HT-29 (cell line): ENCODE results near the gene C1QA. TPM values are rescaled to one million over a fixed set of nuclear protein-coding genes. Genes with fewer than 3 reads are reported as not detected.

ENCODE experiments used
- DNase-seq: peaks from one replicate; pipeline ENCODE4 v3.0.0-alpha.2; 2015; ENCODE audit warnings: low spot score
- total RNA-seq: library from RNA; depleted of rRNA; stranded (reverse); fragments of >200 nt; shearing (Covaris generic); gene quantifications from 2 replicates; pipeline ENCODE4 v1.2.3, GENCODE V29; 2014; rRNA removed

Gene C1QA, protein sequence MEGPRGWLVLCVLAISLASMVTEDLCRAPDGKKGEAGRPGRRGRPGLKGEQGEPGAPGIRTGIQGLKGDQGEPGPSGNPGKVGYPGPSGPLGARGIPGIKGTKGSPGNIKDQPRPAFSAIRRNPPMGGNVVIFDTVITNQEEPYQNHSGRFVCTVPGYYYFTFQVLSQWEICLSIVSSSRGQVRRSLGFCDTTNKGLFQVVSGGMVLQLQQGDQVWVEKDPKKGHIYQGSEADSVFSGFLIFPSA
- not detected in 2 replicates for total RNA-seq

DNA sequence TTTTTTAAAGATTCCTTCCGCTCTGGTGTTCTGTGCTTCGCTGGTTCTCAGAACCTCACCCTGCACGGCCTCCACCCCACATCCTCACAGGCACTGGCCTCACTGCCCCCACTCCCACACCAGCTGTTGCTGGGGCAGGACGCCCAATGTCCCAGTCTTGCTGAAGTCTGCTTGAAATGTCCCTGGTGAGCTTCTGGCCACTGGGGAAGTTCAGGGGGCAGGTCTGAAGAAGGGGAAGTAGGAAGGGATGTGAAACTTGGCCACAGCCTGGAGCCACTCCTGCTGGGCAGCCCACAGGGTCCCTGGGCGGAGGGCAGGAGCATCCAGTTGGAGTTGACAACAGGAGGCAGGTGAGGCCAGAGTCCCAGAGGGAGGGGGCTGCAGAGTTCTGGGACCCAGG, at the start of gene C1QA:
Gene C1QA (plus strand): TSS at position 276 of the 400 bp plus-strand sequence. CDS start 989 bp downstream, outside the sequence.
- DNase-seq, result no peak

DNA sequence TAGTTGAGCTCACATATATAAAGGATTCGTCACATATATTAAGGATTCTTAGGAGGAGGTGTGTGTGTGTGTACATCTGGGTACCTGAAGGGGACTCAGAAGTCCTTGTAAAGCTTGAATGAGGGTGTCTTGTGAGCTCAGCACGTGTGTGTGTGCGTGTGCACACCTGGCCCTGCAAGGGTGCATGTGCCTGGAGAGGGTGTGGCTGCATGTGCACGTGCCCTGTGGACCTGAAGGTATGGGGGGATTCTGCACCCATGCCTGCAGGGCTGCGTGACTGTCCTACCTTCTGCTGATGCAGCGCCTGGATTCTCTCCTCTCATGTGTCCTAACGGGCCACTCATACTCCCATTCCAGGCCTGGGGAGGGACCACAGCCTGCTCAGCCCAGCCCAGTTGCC, 49.2 kb upstream of the C1QA start:
- no peak for DNase-seq

DNA sequence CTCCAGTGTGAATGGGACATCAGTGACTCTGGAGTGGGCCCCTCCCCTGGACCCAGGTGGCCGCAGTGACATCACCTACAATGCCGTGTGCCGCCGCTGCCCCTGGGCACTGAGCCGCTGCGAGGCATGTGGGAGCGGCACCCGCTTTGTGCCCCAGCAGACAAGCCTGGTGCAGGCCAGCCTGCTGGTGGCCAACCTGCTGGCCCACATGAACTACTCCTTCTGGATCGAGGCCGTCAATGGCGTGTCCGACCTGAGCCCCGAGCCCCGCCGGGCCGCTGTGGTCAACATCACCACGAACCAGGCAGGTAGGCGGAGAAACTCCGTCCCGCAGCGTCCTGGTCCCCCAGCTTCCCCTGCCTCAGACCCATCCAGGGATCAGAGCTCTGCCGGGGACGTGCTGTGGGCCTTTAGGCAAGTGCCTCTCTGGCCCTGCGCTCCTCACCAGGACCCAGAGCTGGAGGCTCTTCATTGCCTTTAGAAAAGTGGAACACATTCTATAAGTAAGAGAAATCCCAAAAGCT, 47.5 kb upstream of the C1QA start:
- DNase-seq, result no peak

GRCh38 chr1:22591576-22591975, 44.9 kb upstream of the C1QA start:
- DNase-seq, result no peak

GRCh38 chr1:22592051-22592450, 44.4 kb upstream of the C1QA start:
- DNase-seq, result no peak

GRCh38 chr1:22592919-22593790, 43.3 kb upstream of the C1QA start:
- DNase-seq, result no peak

DNA sequence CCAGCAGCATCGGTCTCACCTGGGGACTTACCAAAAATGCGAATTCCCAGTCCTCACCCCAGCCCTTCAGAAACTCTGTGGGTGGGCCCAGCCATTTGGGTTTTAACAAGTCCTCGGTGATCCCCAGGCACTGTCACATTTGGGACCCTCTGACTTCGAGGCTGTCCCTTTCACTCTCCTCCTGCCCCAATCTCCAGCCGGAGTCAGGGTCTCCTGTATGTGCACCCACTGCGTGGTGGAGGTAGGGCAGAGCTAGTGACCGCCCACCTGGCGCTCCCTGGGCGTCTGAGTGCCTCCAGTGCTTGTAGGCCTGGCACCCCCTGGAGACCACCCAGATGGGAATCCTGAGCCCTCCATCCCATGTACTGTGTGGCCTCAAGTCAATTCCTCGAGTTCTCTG, 42.0 kb upstream of the C1QA start:
- DNase-seq, result no peak

DNA sequence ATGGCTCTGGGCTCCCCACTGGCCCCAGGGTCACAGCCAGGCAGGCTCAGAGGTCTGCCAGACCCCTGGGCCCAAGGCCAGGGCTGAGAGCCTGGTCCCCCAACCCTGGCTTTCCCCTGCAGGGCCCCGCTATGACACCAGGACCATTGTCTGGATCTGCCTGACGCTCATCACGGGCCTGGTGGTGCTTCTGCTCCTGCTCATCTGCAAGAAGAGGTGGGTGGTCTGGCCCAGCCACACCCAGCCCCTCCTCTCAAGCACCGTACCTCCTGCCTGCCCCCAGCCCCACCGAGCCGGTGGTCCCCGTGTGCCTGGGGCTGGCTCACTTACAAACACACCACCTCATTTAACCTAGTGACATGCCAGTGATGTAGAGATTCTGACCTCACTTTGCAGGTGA, 41.3 kb upstream of the C1QA start:
- DNase-seq, result no peak

GRCh38 chr1:22597301-22597965, 39.0 kb upstream of the C1QA start:
- no peak for DNase-seq

DNA sequence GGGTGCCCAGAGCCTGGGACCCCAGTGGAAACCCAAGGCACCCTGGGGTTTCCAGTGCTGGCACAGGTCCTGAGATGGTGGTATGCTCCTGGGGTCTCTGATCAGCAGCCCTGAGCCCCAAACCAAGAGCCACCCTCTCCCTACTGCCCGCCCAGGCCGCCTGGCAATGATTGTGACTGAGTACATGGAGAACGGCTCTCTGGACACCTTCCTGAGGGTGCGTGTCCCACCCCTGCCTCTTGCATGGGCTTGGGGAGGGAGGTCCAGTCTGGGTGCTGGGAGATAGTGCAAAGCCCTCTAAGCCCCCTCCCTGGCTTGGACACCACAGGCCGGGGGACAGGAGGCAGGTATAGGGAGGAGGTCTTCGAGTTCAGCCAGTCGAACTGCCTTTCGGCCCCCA, 38.4 kb upstream of the C1QA start:
- no peak for DNase-seq

- no peak for DNase-seq
Measured at GRCh38 chr1:22598736-22599135, 37.7 kb upstream of the C1QA start.

DNA sequence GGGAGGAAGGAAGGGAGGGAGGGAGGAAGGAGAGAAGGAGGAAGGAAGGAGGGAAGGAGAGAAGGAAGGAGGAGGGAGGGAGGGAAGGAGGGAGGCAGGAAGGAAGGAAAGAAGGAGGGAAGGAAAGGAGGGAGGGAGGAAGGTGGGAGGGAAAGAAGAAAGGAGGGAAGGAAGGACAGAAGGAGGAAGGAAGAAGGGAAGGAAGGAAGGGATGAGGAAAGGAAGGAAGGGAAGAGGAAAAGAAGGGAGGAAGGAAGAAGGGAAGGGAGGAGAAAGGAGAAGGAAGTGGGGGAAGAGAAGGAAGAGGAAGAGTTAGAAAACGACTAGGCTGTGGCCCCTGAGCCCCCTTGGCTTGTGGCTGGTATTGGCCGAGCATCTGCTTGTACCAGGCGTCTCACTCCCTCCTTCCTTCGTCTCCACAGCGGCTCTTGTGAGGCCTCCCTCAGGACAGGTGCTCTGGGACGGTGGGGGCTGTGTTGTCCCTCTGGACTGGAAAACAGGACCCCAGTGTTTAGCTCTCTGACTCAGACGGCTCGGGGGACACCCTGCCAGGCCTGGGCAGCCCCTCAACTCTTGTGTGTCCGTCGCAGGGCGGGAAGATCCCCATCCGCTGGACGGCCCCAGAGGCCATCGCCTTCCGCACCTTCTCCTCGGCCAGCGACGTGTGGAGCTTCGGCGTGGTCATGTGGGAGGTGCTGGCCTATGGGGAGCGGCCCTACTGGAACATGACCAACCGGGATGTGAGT, 36.2 kb upstream of the C1QA start:
- DNase-seq, result peak; percentile 55

DNA sequence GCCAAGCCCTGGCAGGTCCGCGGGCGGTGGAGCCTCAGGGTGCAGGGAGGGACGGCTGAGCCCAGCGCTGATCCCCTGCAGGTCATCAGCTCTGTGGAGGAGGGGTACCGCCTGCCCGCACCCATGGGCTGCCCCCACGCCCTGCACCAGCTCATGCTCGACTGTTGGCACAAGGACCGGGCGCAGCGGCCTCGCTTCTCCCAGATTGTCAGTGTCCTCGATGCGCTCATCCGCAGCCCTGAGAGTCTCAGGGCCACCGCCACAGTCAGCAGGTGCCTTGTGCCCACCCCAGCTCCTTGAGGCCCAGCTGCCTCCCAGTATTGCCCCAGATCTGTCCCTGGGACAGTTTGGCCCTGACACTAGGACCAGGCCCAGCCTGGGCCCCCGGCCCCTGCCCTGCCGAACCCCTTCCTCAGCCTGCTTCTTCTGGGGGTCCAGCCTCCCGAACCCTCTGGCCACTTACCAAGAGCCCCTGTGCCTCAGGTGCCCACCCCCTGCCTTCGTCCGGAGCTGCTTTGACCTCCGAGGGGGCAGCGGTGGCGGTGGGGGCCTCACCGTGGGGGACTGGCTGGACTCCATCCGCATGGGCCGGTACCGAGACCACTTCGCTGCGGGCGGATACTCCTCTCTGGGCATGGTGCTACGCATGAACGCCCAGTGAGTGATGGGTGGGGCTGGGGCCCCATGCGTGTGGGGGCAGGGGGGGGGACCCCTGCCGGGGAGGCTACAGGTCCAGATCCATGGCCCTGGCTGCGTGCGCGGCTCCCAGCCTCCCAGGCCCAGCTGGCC, 35.4 kb upstream of the C1QA start:
- DNase-seq, result no peak

DNA sequence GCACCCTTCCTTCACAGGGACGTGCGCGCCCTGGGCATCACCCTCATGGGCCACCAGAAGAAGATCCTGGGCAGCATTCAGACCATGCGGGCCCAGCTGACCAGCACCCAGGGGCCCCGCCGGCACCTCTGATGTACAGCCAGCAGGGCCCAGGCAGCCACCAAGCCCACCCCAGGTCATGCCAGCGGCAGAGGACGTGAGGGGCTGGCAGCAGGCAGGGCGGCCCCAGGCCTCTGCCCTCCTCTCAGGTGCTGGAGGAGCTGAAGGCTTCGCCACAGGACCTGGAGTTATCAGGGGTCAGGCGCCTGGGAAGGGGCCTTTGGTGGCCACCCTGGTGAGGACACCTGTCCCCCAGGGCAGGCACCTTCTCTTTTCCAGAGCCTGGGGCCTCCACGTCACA, 34.8 kb upstream of the C1QA start:
- DNase-seq, result no peak

GRCh38 chr1:22602060-22602740, 34.2 kb upstream of the C1QA start:
- no peak for DNase-seq

DNA sequence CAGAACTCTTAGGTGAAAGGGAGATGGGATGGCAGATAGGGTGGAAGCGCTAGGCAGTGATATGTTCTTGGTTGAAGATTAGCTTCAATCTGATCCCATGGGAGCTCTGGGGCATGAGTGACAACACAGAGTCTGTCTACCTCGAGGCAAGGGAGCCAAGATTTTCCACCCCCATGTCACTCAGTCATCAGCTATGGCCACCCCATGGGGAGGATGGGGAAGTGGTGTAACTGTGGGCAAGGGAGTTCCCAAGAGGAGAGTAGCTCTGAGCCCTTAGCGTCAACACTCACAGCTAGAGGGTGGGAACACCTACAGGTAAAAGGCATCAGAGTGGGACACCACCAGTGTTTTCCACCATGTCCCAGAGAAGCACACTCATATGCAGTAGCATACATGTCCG, 30.3 kb upstream of the C1QA start:
- DNase-seq, result no peak

DNA sequence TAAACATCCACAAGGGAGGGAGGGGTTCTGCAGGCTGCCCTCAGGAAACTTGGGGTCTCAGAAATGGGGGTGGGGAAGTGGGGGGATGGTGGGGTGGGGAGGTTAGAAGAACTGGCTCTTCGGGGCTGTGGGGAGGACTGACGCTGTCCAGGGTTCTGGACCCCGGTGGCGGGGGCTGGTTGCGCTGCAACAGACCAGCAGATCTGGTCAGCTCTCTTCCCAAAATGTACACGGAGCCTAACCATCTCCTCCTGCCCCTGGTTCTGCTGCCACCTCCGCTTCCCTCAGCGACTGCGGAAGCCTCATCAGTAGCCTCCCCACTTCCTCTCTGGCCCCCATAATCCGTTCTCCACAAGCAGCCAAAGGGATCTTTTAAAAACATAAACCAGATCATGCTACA, 29.3 kb upstream of the C1QA start:
- DNase-seq, result no peak

DNA sequence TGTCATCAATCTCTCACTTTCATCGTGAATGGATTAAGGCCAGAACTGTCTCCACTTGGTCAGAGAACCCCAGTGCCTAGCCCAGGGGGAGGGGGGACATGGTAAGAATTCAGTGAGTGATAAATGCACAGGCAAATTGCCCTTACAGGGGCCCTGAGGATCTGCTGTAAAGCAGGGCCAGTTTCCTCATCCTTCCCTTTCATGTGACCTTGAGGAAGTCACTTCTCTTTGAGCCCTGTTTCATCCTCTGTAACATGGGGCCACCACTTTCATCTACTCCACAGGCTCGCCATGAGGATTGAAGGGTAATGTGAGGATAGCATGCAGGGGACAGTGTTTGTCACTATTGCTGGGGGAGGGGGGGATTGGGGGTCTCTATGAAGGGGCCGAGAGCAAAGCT, 28.1 kb upstream of the C1QA start:
- DNase-seq, result no peak

DNA sequence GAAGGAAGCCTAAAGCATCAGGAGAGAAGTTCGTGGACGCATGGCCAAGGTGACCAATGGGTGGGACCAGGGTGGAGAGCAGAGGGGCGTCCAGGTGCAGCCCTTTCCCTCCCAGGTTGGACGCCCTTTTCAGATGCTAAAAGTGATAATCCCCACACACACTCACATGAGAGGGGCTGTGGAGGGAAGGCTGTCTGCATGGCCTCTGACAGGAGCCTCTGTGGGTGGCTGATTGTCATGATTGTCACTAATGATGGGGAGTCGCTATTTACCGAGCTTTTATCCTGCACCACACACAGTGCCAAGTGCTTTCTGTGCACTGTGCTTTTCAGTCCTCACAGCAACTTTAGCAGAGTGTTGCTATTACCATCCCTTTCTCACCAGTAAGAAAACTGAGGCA, 27.1 kb upstream of the C1QA start:
- no peak for DNase-seq

- DNase-seq, result peak; percentile 49
Measured at GRCh38 chr1:22611530-22611947, 24.9 kb upstream of the C1QA start.
